ENCODE results near the gene SIVA1. TPM values are rescaled to one million over a fixed set of nuclear protein-coding genes. Genes with fewer than 3 reads are reported as not detected.
A peak's percentile ranks its signal among the peaks of the same experiment; 100 is the strongest.

The SIVA1 gene
- total and polyA plus RNA-seq, 7 experiments from 2014 or later: 61.4 to 276 (median 91.6) TPM

GRCh38 chr14:104734051-104734587 lies 18.8 kb upstream of the SIVA1 start:
- no peaks in the 10 kb centered on the region for H3K4me1 ChIP-seq (ENCODE audit: control insufficient read depth in 2 of 2, insufficient read depth in 2 of 2, low read length in 2 of 2)
- ATAC-seq (no peak), DNase-seq (no peak)
- Mint-ChIP-seq H3K36me3 (no peaks in the 10 kb centered on the region), H3K9me3 (no peaks in the 10 kb centered on the region), H3K4me1 (peaks cover 0 to 3% (median 0%) of the 10 kb centered on the region in 7 donors), H3K4me3 (no peak overlapping the region), H3K27ac (no peak overlapping the region), H3K27me3 (no peaks in the 10 kb centered on the region)
- no peaks in the 10 kb centered on the region for H3K27me3 ChIP-seq (ENCODE audit: control insufficient read depth in 2 of 2, insufficient read depth in 2 of 2, low read length in 2 of 2)
- intact Hi-C loops (cut with micrococcal nuclease): no loop called here
- H3K4me3 ChIP-seq (ENCODE audit: low read length): no peak overlapping the region
- H3K9me3 ChIP-seq (ENCODE audit: control insufficient read depth in 2 of 3, low read length in 3 of 3): no peaks in the 10 kb centered on the region
- H3K27ac ChIP-seq (ENCODE audit: low read depth, low read length): no peak overlapping the region
- no peaks in the 10 kb centered on the region for H3K36me3 ChIP-seq (ENCODE audit: control insufficient read depth in 2 of 3, insufficient read depth in 3 of 3, low read length in 3 of 3)
- CTCF ChIA-PET: interaction anchor here (1.2 kb wide), 1 partner anchor 11 kb away, joined by 3 read pairs; the partner anchor contains the start of gene ADSS1
- POLR2A ChIA-PET: no interaction called here

GRCh38 chr14:104734601-104734990 lies 18.4 kb upstream of the SIVA1 start:
- no peak for DNase-seq
- H3K9me3 ChIP-seq (ENCODE audit: control insufficient read depth in 2 of 3, low read length in 3 of 3): no peaks in the 10 kb centered on the region
- no peak overlapping the region for H3K4me3 ChIP-seq (ENCODE audit: low read length)
- no peak overlapping the region for H3K27ac ChIP-seq (ENCODE audit: low read depth, low read length)
- intact Hi-C loops (cut with micrococcal nuclease): no loop called here
- Mint-ChIP-seq H3K36me3 (no peaks in the 10 kb centered on the region), H3K27me3 (no peaks in the 10 kb centered on the region), H3K27ac (no peak overlapping the region), H3K4me1 (peaks cover 0 to 2% (median 0%) of the 10 kb centered on the region in 7 donors), H3K9me3 (no peaks in the 10 kb centered on the region), H3K4me3 (no peak overlapping the region)
- H3K27me3 ChIP-seq (ENCODE audit: control insufficient read depth in 2 of 2, insufficient read depth in 2 of 2, low read length in 2 of 2): no peaks in the 10 kb centered on the region
- ChIA-PET POLR2A (no interaction called here), CTCF (interaction anchor here (1.2 kb wide), 1 partner anchor 11 kb away, joined by 3 read pairs; the partner anchor contains the start of gene ADSS1)
- H3K36me3 ChIP-seq (ENCODE audit: control insufficient read depth in 2 of 3, insufficient read depth in 3 of 3, low read length in 3 of 3): no peaks in the 10 kb centered on the region
- no peaks in the 10 kb centered on the region for H3K4me1 ChIP-seq (ENCODE audit: control insufficient read depth in 2 of 2, insufficient read depth in 2 of 2, low read length in 2 of 2)
- no peak for ATAC-seq

- no peak overlapping the region for H3K4me3 ChIP-seq (ENCODE audit: low read length)
- H3K36me3 ChIP-seq (ENCODE audit: control insufficient read depth in 2 of 3, insufficient read depth in 3 of 3, low read length in 3 of 3): no peaks in the 10 kb centered on the region
- Mint-ChIP-seq H3K9me3 (no peaks in the 10 kb centered on the region), H3K4me3 (no peak overlapping the region), H3K27me3 (no peaks in the 10 kb centered on the region), H3K4me1 (peaks cover 0 to 2% (median 0%) of the 10 kb centered on the region in 7 donors), H3K36me3 (peaks cover 0 to 2% (median 0%) of the 10 kb centered on the region in 5 donors), H3K27ac (no peak overlapping the region)
- no peaks in the 10 kb centered on the region for H3K27me3 ChIP-seq (ENCODE audit: control insufficient read depth in 2 of 2, insufficient read depth in 2 of 2, low read length in 2 of 2)
- no peak overlapping the region for H3K27ac ChIP-seq (ENCODE audit: low read depth, low read length)
- DNase-seq (no peak), ATAC-seq (no peak)
- intact Hi-C loops (cut with micrococcal nuclease): no loop called here
- H3K9me3 ChIP-seq (ENCODE audit: control insufficient read depth in 2 of 3, low read length in 3 of 3): no peaks in the 10 kb centered on the region
- CTCF ChIA-PET: interaction anchor here (1.2 kb wide), 1 partner anchor 12 kb away, joined by 3 read pairs; the partner anchor contains the start of gene ADSS1
- H3K4me1 ChIP-seq (ENCODE audit: control insufficient read depth in 2 of 2, insufficient read depth in 2 of 2, low read length in 2 of 2): no peaks in the 10 kb centered on the region
- POLR2A ChIA-PET: no interaction called here
These were observed 17.8 kb upstream of the SIVA1 start for GRCh38 chr14:104734991-104735779.

- CTCF ChIA-PET: no interaction called here
- Histone ChIP-seq H3K9me3 (ENCODE audit: control insufficient read depth in 2 of 3, low read length in 3 of 3) (no peaks in the 10 kb centered on the region), H3K27ac (ENCODE audit: low read depth, low read length) (no peak overlapping the region), H3K4me1 (ENCODE audit: control insufficient read depth in 2 of 2, insufficient read depth in 2 of 2, low read length in 2 of 2) (no peaks in the 10 kb centered on the region), H3K4me3 (ENCODE audit: low read length) (no peak overlapping the region), H3K27me3 (ENCODE audit: control insufficient read depth in 2 of 2, insufficient read depth in 2 of 2, low read length in 2 of 2) (no peaks in the 10 kb centered on the region), H3K36me3 (ENCODE audit: control insufficient read depth in 2 of 3, insufficient read depth in 3 of 3, low read length in 3 of 3) (no peaks in the 10 kb centered on the region)
- H3K36me3 Mint-ChIP-seq: peaks cover 0 to 8% (median 0%) of the 10 kb centered on the region in 5 donors
- peak overlapping the region in 1 of 9 donors; percentile 48 for H3K27ac Mint-ChIP-seq
- ATAC-seq (peak; percentile 44), DNase-seq (no peak)
- POLR2A ChIA-PET: no interaction called here
- H3K9me3 Mint-ChIP-seq: no peaks in the 10 kb centered on the region
- peaks cover 0 to 4% (median 0%) of the 10 kb centered on the region in 7 donors for H3K4me1 Mint-ChIP-seq
- H3K4me3 Mint-ChIP-seq: no peak overlapping the region
- intact Hi-C loops (cut with micrococcal nuclease): no loop called here
- no peaks in the 10 kb centered on the region for H3K27me3 Mint-ChIP-seq
These were observed 16.9 kb upstream of the SIVA1 start for GRCh38 chr14:104735830-104736642.

GRCh38 chr14:104738375-104739019 lies 14.4 kb upstream of the SIVA1 start:
- ChIA-PET CTCF (interaction anchor here (0.6 kb wide), 1 partner anchor 445 kb away, joined by 7 read pairs; no protein-coding TSS in a partner anchor), POLR2A (no interaction called here)
- Mint-ChIP-seq H3K27ac (no peak overlapping the region), H3K9me3 (no peaks in the 10 kb centered on the region), H3K4me3 (no peak overlapping the region), H3K36me3 (peaks cover 0 to 8% (median 0%) of the 10 kb centered on the region in 5 donors), H3K27me3 (no peaks in the 10 kb centered on the region), H3K4me1 (peaks cover 0 to 4% (median 0%) of the 10 kb centered on the region in 7 donors)
- ATAC-seq (no peak), DNase-seq (no peak)
- intact Hi-C loops (cut with micrococcal nuclease): no loop called here
- Histone ChIP-seq H3K4me1 (ENCODE audit: control insufficient read depth in 2 of 2, insufficient read depth in 2 of 2, low read length in 2 of 2) (no peaks in the 10 kb centered on the region), H3K27ac (ENCODE audit: low read depth, low read length) (no peak overlapping the region), H3K9me3 (ENCODE audit: control insufficient read depth in 2 of 3, low read length in 3 of 3) (no peaks in the 10 kb centered on the region), H3K36me3 (ENCODE audit: control insufficient read depth in 2 of 3, insufficient read depth in 3 of 3, low read length in 3 of 3) (no peaks in the 10 kb centered on the region), H3K4me3 (ENCODE audit: low read length) (no peak overlapping the region), H3K27me3 (ENCODE audit: control insufficient read depth in 2 of 2, insufficient read depth in 2 of 2, low read length in 2 of 2) (no peaks in the 10 kb centered on the region)

- POLR2A ChIA-PET: no interaction called here
These were observed 13.9 kb upstream of the SIVA1 start for GRCh38 chr14:104739026-104739425.

More at GRCh38 chr14:104739026-104739425, 13.9 kb upstream of the SIVA1 start:
- intact Hi-C loops (cut with micrococcal nuclease): no loop called here
- H3K27ac ChIP-seq (ENCODE audit: low read depth, low read length): no peak overlapping the region
- H3K27me3 ChIP-seq (ENCODE audit: control insufficient read depth in 2 of 2, insufficient read depth in 2 of 2, low read length in 2 of 2): no peaks in the 10 kb centered on the region
- no peaks in the 10 kb centered on the region for H3K4me1 ChIP-seq (ENCODE audit: control insufficient read depth in 2 of 2, insufficient read depth in 2 of 2, low read length in 2 of 2)
- no peak overlapping the region for H3K4me3 ChIP-seq (ENCODE audit: low read length)
- H3K9me3 Mint-ChIP-seq: no peaks in the 10 kb centered on the region
- ATAC-seq (no peak), DNase-seq (no peak)
- peaks cover 0 to 8% (median 0%) of the 10 kb centered on the region in 5 donors for H3K36me3 Mint-ChIP-seq
- no peaks in the 10 kb centered on the region for H3K9me3 ChIP-seq (ENCODE audit: control insufficient read depth in 2 of 3, low read length in 3 of 3)
- H3K36me3 ChIP-seq (ENCODE audit: control insufficient read depth in 2 of 3, insufficient read depth in 3 of 3, low read length in 3 of 3): no peaks in the 10 kb centered on the region
- no peaks in the 10 kb centered on the region for H3K27me3 Mint-ChIP-seq
- no peak overlapping the region for H3K27ac Mint-ChIP-seq
- H3K4me3 Mint-ChIP-seq: no peak overlapping the region
- H3K4me1 Mint-ChIP-seq: peaks cover 0 to 4% (median 0%) of the 10 kb centered on the region in 7 donors
- CTCF ChIA-PET: interaction anchor here (0.6 kb wide), 1 partner anchor 445 kb away, joined by 7 read pairs; no protein-coding TSS in a partner anchor

All from naive thymus-derived CD4-positive, alpha-beta T cell (primary cell).